GM21619 (cell line): ENCODE measurements around the gene PDE10A.

Experiments
- ATAC-seq: cut with Tn5 transposase; IDR thresholded peaks from one replicate; pipeline ENCODE4 v1.9.1; 2021; ENCODE audit not compliant: unreplicated experiment

The PDE10A gene

DNA sequence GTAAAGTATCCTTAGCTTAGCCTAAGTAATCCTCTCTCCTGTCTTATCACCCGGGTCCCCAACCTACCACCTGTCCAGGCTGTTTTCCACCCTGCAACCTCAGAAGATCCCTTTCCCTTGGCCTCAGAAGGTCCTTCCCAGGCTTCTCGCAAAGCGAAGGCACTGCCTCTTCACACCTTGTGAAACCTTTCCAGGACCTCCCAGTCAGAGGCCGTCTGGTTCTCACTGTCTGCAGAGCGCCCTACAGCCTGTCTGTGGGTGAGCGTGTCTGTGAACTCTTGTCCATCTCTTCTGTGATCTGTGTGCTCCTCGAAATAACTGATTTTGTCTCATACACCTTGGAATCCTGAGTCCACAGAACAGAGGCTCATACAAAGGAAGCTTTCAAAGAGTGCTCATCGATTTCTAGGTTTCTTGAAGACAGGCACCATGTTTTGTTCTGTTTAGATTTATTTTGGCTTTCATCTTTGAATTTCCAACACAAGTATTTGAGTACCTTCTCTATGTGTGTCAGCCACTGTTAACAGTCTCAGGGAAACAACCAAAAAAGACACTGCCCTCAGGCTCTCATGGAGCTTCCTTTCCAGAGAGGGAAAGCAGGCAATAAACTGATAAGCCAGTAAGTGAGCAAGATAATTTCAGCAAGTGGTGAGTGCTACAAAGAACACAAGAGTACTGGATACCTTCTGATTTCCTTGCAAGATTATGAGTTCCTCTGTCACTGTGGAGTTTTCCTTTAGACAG is 6.3 kb downstream of the PDE10A start:
- no peak for ATAC-seq

DNA sequence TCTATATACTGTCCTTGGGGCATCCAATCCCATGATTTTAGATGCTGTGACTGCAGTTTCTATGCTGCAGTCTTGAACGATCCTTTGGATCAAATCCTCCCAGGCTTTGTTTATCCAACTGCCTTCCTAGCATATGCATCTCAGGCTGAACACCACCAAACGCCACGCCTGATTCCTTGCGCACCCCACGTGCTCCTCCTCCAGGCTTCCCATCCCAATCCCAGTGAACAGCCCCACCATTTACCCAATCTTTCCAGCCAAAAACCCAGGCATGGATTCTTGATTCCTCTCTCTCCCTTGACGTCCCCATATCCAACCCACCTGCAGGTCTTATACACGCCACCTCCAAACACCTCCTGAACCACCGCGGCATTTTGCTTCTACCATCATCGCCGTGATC is 7.8 kb downstream of the PDE10A start:
- ATAC-seq, result no peak

DNA sequence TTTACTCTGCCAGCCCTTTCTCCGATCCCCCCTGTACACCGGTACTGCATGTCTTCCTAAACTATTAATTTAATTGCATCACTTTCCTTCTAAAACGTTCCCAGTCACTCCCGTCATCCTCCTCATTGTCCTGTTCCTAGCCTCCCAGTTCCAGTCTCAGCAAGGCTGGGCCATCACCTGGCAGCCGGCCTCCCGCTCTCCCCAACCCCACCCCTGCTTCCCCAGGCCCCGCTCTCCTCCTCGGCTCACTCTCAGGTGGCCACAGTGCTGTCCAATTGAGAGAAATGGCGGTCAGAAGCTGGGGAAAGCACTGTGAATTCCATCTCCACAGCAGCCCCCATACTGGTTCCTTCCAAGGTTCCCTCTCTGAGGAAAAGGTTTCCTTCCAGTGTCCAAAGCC is 8.9 kb downstream of the PDE10A start:
- no peak for ATAC-seq

DNA sequence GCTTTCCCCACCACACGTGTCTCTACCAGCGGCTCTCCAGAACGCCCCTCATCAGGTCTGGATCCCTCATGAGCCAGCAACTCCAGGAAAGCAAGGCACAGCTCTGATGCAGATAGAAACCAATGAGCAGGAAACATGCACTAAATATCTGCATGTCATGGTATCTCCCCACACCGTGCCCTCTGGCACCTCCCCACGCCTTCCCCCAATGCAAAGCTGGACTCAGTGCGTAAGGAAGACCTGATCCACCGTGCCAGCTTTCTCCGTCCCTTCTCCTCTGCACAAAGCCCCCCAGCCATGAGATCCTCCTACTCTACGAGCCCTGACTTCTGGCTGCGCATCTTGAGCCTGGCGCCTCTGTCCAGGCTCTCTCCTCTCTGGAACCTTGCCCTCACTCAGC is 9.4 kb downstream of the PDE10A start:
- ATAC-seq, result no peak

DNA sequence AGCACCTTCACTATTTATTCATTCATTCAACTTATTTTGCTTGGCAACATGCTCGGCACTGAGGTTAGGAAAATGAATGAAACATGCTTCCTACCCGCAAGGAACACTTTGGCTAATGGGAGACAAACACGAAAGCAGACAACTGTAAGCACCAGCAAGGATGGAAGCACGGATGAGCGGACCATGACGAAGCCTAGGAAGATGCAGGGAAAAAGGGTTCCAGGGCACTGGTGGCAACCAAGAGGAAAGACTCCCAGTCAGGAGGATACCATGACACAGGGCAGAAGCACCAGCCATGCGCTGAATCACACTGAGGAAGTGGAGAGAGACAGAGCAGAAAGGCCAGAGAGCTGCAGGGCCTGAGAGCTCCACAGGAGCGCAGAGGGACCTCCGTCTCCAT is 9.8 kb downstream of the PDE10A start:
- ATAC-seq, result no peak

DNA sequence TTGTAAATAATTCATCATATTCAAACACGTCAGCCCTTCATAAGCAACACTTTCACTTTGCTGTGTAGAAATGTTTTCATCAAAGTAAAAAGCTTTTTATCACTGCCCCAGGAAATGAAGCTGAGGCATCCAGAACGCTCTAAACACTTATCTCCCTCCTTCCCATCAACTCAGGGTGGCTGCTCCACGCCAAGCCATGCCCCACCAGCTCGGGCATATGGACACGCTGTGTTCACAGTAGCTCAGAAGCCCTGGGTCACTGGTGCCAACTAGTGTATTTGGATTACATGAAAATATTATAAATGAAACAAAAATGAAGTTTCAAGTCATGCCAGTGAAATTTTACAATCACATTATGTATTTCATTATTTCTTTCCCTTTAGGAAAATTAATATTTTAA is 10.3 kb downstream of the PDE10A start:
- no peak for ATAC-seq

DNA sequence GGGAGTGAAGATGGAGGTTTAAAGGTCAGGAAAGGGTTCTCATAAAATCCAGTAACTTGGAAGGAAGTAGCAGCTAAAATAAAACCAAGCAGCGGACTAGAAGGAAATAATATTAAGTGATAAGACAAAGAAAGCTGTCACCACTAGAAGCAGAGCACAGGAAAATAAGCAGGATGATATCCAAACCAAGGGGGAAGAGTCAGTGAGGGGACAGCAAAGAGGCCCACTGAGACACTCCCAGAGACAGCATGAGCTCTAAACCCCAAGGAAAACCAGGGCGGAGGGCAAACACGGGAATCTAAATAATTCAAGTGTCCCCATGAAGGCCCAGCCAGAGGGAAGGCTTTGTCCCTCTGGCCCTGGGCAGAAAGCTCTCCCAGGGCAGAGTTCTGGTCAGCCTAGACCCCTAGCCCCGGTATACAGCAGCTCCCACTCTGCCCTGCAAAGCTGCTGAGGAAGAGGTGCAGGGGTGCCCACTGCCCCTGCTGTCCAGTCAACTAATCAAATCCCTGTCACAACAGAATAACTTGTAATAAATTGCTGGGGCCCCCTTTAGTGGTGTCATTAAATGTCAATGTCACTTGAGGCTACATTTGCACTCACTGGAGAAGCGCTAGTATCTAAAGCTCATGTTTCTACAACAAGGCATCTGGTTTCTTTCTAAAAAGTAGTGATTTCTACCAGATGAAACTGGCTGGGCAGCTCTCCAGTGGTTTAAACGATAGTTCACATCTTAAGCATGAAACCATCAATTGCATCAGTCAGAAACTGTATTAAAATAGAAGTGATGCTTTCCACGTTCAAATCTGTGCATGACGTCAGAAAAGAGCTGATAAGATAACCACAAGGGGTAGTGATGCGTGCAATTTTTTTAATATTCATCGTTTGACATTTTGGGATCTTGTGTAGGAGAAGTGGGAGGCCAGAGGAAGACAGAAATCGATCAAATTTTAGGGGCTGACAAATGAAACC is 13.6 kb downstream of the PDE10A start:
- no peak for ATAC-seq

DNA sequence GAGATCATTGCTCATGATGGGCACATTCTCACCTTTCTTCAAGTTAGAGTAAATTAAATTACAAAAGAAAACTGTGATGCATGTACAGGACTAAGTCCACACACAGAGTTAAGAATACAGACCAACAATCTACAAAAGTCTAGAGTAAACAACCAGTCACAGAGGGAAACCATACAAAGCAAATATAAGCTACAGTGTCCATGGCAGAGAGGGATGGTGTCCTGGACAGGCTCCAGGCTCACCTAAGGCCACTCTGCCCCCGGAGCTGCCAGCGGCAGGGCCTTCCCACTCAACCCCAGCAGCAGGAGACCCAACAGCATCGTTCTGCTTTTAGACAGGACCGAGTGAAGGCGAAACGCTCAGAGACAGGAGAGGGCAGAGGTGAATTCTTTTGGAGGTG is 16.0 kb downstream of the PDE10A start:
- no peak for ATAC-seq

DNA sequence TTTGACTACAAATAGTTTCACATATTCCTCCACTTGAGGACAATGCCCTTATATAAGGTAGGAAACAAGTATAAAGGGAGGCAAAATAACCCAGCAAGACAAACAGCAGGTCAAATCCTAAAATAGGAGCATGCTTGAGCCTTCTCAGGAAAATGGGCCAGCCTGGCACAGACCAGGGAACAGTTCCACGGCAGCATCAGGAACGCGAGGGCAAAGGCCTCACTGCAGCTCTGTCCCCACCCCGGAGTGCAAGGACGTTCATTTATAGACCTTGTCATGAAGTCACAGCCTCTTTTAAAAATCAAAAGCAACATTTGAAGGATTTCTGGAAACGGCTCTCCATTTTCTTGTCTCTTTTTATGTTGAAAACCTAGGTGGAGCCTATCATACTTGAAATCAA is 17.1 kb downstream of the PDE10A start:
- no peak for ATAC-seq

DNA sequence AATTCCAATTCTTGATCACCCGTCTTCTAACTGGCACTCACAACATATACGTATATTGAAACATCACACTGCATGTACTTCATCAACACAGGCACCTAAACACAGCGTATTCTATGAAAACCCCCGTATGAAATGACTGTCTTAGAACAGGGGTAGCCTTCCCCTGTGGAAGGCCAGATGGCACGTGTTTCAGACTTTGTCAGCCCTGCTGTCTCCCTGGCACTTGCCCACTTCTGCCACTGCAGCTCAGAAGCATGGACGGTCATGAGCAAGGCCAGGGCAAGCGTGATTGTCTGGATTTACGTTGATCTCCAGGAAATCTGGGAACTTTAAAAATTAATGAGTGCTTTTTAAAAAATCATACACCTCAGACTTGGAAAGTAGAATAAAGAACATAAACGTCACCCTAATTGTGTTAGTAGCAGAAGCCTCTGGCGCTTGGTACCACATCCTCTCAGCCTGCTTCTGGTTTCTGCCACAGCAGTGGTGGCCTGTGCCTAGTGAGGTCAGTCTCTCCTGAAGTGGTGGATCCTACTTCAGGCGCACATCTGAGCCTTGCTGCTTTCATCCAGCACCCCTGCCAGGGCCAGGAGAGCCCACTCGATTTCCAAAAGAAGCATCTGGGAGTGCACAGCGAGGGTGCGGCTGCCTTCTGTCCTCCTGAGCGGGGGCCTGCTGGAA is 18.3 kb downstream of the PDE10A start:
- no peak for ATAC-seq

DNA sequence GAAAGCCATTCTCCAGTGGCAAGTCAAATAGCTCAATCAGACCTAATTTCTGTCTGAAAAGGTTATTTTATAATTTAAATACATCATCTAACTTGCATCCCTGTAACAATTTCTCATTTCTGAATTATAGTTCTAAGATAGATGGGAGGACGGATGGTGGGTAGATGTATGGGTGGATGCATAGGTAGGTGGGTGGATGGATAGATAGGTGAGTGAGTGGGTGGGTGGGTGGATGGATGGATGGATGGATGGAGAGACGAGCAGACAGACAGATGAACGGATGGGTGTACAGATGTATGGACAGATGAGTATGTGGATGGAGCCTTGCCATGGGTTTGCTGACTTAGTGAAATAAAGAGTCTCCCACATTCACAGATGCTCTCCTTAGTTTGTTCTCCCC is 20.0 kb downstream of the PDE10A start:
- ATAC-seq, result no peak

DNA sequence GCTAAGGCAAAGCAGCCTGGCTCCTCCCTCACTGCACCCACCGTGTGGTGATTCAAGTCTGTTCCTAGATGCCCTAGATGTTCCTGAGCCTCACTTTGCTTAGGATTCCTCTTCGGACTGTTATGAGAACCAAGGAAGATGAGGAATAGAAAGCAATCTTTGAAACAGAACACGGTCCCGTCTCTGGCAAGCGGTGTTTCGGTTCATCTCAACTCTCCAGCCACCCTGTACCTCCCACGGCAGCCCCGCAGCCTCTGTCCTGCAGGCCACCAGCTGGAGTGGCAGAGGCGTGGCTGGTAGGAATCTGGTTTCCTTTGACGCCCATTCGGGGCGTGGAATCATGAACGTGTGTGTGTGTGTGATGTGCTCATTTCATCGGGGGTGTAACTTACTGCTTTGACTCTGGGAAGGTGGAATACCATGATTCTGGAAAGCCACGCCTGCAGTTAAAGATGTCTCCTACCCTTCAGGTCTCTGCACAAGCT is 21.3 kb downstream of the PDE10A start:
- ATAC-seq, result no peak

DNA sequence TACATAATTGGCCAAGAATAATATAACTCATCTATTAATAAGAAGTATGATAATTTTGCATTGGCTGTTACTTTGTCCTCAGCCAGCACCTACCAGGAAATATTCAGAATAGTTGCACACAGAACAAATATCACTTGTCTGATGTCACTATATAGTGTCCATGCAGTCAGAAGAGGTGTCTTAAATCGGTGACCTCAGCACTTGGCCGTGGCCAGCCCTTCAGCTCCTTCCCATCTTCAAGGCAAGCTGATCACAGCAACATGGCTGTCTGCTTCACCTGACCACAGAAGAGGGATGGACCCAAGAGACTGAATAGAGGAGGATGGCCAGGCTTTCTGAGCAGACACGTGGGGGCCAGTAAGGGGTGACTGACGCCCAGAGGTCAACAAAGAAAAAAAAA is 22.2 kb downstream of the PDE10A start:
- no peak for ATAC-seq

DNA sequence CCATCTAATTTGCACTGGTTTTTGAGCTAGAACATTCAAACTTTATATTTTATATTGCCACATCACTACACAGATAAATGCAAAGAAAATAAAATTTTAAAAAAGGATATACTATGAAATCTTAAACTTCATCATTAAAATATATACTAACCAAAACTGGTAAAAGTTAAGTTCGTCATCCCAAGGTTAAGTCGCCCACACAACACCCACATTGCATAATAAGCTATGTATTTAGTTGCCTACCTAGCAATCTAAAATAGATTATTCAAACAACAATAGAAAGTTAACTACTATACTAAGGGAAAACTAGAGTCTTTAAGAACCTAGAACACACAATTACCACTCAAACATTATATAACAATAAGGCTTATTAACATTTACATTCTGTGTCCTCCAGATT is 24.5 kb downstream of the PDE10A start:
- no peak for ATAC-seq

DNA sequence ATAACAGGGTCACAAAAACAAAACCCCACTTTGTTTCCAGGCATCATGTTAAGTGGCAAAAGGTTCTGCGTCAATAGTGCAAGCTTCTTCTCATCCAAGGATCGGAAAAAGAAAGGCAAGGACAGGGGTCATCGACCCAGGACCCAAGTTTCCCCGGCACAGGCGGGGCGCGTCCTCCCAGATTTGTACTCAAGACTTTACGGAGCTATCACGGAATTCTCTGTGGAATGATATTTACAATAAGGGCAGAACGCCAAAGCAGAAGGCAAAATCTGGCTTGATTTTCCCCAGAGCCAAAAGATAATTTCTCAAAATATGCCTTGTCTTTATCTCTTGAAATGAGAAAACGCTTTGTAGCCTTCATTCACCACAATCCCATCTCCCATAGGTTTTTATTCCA is 25.5 kb downstream of the PDE10A start:
- no peak for ATAC-seq

DNA sequence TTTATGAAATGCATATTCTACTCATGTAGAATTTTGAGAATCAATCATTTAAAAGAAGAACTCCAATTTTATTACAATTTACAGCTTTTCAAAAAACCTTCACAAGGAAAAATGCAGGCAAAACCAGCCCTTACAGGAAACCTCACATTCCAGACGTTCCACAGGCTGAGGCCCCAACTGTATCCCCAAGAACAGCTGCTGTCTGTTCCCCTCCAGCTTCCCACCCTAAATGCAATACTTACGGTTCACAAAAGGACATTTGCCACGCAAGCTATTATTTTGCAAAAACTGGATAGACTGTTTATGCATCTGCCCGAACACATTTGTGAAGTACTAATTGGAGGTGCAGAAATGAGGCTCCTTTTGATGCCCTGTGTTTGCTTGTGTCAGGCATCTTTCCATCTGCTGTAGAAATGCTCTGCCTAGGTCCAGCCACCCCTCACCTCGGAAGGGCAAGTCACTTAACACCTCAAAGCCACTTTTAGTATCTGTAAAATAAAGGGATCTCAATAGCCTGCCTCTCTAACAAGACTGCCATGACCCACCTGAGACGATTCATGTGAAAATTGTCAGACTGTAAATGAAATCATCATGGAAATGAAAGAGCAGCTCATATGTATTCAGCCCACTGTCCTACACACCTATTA is 26.5 kb downstream of the PDE10A start:
- ATAC-seq, result no peak

DNA sequence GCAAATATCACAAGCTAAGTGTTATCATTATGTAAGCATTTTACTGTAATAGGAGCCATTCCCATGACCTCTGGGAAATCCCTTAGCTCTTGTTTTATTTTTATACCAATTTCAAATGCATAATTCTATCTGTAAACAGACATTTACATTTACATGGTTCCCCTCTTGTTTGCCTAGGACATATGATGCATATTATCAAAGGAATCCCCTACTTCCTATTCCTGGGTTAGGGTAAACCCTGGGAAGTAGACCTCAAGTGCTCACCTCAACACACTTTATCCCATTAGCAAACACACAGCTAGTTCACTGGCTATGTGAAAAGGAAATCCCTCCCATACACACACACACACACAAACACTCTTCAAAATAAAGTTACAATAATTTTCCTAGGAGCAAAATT is 27.1 kb downstream of the PDE10A start:
- ATAC-seq, result no peak

DNA sequence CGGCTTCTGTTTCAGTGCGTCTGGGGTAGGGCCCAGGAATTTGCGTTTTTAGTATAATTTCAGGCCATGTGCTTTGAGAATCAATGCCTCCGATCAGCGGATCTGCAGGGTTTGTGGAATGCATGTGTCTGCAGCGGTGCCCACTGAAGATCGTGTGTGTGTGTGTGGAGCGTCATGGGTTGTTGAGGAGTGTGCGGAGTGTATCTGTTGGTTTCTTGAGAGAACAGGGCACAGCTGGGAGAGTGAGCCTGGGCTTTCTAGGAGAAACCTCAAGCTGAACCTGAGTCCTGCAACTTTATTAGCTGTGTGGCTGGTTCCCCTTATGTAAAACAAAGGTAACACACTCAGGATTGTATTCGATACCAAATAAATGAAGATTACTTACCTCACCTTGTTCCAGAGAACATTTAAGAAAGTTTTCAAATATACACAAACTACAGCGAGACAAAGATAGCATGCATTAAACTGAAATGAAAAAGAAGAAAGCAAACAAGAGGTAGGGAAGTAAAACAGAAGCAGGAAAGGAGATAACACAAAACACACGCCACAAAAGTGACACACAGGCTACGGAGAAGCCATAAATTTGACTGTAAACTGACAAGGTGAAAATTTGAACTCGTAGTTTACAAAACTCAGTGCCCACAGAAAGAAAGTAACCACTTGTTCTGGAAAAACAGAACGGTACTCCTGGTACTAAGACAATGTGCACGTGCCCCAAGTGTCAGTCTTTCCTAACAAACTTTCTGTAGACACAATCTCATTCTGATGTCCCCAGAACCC is 28.8 kb downstream of the PDE10A start:
- no peak for ATAC-seq

DNA sequence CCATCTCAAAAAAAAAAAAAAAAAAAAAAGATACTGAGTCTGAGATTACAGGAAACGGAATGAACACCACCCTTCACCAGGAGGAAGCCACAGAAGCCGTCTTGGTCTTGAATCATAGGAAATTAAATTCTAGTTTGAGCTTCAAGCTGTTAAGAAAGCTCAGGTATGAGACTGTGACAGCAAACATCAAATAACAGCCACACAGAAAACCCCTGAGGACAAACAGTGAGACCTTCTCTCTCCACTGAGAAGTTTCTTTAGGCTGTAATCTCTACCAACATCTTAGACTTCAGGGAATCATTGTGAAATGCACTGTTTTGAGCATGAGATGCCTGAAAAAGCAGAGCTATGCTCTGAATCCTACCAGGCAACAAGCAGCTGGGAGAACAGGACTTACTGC is 30.8 kb downstream of the PDE10A start:
- ATAC-seq, result no peak

DNA sequence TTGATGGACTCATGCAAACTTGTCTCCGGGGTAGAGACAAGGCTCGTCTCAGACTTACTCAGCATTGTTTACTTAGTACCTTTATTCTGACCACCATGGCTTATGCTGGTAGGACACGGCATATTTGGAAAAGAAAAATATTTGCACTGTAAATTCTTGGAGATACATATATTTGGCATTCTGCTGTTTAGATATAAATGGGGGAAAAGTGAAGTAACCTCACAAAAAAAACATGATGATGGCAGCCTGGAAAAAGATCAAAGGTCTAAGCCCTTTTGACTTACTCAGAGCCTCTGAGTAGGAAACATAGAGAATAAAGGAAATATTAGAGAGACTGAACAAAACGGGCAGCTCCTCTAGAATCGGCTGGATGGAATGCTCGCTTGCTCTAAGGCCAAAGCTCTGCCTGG is 32.5 kb downstream of the PDE10A start:
- ATAC-seq, result no peak
